ENCODE results near the gene HOXA6.

Gene HOXA6

GRCh38 chr7:27151341-27151930 is 3.9 kb upstream of the HOXA6 start:
- no peak for DNase-seq (ENCODE audit: extremely low read depth, low read depth)
- TF ChIP-seq, protein P1, sequence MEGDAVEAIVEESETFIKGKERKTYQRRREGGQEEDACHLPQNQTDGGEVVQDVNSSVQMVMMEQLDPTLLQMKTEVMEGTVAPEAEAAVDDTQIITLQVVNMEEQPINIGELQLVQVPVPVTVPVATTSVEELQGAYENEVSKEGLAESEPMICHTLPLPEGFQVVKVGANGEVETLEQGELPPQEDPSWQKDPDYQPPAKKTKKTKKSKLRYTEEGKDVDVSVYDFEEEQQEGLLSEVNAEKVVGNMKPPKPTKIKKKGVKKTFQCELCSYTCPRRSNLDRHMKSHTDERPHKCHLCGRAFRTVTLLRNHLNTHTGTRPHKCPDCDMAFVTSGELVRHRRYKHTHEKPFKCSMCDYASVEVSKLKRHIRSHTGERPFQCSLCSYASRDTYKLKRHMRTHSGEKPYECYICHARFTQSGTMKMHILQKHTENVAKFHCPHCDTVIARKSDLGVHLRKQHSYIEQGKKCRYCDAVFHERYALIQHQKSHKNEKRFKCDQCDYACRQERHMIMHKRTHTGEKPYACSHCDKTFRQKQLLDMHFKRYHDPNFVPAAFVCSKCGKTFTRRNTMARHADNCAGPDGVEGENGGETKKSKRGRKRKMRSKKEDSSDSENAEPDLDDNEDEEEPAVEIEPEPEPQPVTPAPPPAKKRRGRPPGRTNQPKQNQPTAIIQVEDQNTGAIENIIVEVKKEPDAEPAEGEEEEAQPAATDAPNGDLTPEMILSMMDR (IDR thresholded peaks at IDR 0.05; ENCODE audit: low read depth, low read length, missing control alignments): no peak
- H3K4me3 ChIP-seq (replicated peaks; ENCODE audit: low read depth, low read length): peak overlapping the region; percentile 50

- H3K4me3 ChIP-seq (replicated peaks; ENCODE audit: low read depth, low read length): peak overlapping the region; percentile 50
- no peak for DNase-seq (ENCODE audit: extremely low read depth, low read depth)
- TF ChIP-seq, protein P1 (IDR thresholded peaks at IDR 0.05; ENCODE audit: low read depth, low read length, missing control alignments): peak; percentile 77
Observed at GRCh38 chr7:27150568-27151340, 3.2 kb upstream of the HOXA6 start.

- H3K4me3 ChIP-seq (replicated peaks; ENCODE audit: low read depth, low read length): peak overlapping the region; percentile 50
- TF ChIP-seq, protein P1 (IDR thresholded peaks at IDR 0.05; ENCODE audit: low read depth, low read length, missing control alignments): no peak
- DNase-seq (ENCODE audit: extremely low read depth, low read depth): no peak
Observed at GRCh38 chr7:27149842-27150567, 2.4 kb upstream of the HOXA6 start.

- TF ChIP-seq, protein P1 (IDR thresholded peaks at IDR 0.05; ENCODE audit: low read depth, low read length, missing control alignments): no peak
- no peak for DNase-seq (ENCODE audit: extremely low read depth, low read depth)
- H3K4me3 ChIP-seq (replicated peaks; ENCODE audit: low read depth, low read length): no peak overlapping the region
Observed at GRCh38 chr7:27148756-27149641, 1.4 kb upstream of the HOXA6 start.

DNA sequence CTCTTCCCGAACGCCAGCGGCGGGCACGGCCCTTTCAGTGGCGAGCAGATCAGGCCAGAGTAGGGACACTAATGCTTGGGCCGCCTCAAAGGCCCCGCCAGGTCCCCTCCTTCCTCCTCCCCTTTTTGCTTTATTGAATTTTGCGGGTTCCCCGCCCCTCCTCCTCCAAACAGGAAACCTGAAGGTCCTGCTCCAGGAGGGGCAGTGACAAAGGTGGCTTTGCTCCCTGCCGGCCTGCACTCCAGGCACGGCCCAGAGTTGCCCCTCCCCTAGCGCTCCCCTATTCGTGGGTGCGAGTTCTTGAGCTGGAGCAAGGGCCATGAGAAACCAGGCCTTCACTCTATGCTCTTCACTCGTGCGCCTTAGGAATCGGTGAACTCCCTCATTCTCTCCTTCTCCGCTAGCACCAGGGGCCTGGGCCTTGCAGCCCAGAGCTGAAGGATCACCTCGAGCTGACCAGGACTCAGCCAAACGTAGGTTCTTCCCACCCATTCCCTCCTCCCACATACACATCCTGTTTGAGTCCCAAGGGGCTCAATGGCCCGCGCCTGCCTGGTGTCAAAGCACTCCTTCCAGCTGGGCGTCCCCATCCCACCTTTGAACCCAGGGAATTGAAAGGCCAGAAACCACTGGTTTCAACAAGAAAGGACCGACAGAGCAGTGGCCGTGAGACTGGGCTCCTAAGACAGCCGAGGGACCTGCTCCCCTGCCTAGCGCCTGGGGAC is 619 bp upstream of the HOXA6 start:
- H3K4me3 ChIP-seq (replicated peaks; ENCODE audit: low read depth, low read length): no peak overlapping the region
- no peak for DNase-seq (ENCODE audit: extremely low read depth, low read depth)
- TF ChIP-seq, protein P1 (IDR thresholded peaks at IDR 0.05; ENCODE audit: low read depth, low read length, missing control alignments): no peak

Data from HFF-Myc (cell line).